H9 (cell line): Measurements from ENCODE around the gene SNN. TPM values are rescaled to one million over a fixed set of nuclear protein-coding genes. Genes with fewer than 3 reads are reported as not detected.

Source experiments
- DNase-seq: peaks from one replicate; pipeline ENCODE4 v3.0.0-alpha.2; 2017
- H2AFZ ChIP-seq: one replicate; pipeline ENCODE4 v1.6.1; 2013; ENCODE audit warnings: mild to moderate bottlenecking, low read length, control low read depth, moderate library complexity
- H2AK5ac ChIP-seq: 2 replicates; pipeline ENCODE4 v1.6.1; 2013; ENCODE audit warnings: low read length, control low read depth, mixed read lengths; ENCODE audit not compliant: insufficient read length
- H2BK120ac ChIP-seq: one replicate; pipeline ENCODE4 v1.6.1; 2013; ENCODE audit warnings: low read depth, mild to moderate bottlenecking, low read length, control low read depth, inconsistent platforms; ENCODE audit not compliant: poor library complexity, severe bottlenecking
- H2BK12ac ChIP-seq: 2 replicates; pipeline ENCODE4 v1.6.1; 2013; ENCODE audit warnings: low read length, control low read depth, mixed read lengths, low read depth; ENCODE audit not compliant: insufficient read length
- H2BK15ac ChIP-seq: 2 replicates; pipeline ENCODE4 v1.6.1; 2013; ENCODE audit warnings: low read depth, low read length, control low read depth
- H2BK20ac ChIP-seq: one replicate; pipeline ENCODE4 v1.6.1; 2013; ENCODE audit warnings: low read depth, mild to moderate bottlenecking, low read length, control low read depth, inconsistent platforms; ENCODE audit not compliant: poor library complexity, severe bottlenecking
- H2BK5ac ChIP-seq: 2 replicates; pipeline ENCODE4 v1.6.1; 2013; ENCODE audit warnings: low read length, control low read depth, mixed read lengths; ENCODE audit not compliant: insufficient read length
- H3K14ac ChIP-seq: 2 replicates; pipeline ENCODE4 v1.6.1; 2013; ENCODE audit warnings: low read length, control low read depth; ENCODE audit not compliant: insufficient read depth
- H3K18ac ChIP-seq: 2 replicates; pipeline ENCODE4 v1.6.1; 2013; ENCODE audit warnings: low read depth, mild to moderate bottlenecking, mixed read lengths, low read length, control low read depth; ENCODE audit not compliant: insufficient read length
- H3K23ac ChIP-seq: 2 replicates; pipeline ENCODE4 v1.6.1; 2013; ENCODE audit warnings: low read length, control low read depth, mixed read lengths, low read depth; ENCODE audit not compliant: insufficient read length
- H3K23me2 ChIP-seq: 2 replicates; pipeline ENCODE4 v1.6.1; 2013; ENCODE audit warnings: low read depth, mild to moderate bottlenecking, mixed read lengths, low read length, control low read depth; ENCODE audit not compliant: insufficient read length, poor library complexity, severe bottlenecking
- H3K27ac ChIP-seq: 2 replicates; pipeline ENCODE4 v1.5.1; 2013; ENCODE audit warnings: low read length, control low read depth, mixed read lengths, low read depth; ENCODE audit not compliant: insufficient read length
- H3K27me3 ChIP-seq: 2 replicates; pipeline ENCODE4 v1.6.1; 2013; ENCODE audit warnings: low read length, control low read depth, inconsistent platforms; ENCODE audit not compliant: insufficient read depth
- H3K4ac ChIP-seq: 2 replicates; pipeline ENCODE4 v1.6.1; 2013; ENCODE audit warnings: low read depth, mild to moderate bottlenecking, control low read depth, inconsistent platforms, low read length, moderate library complexity
- H3K4me1 ChIP-seq: 2 replicates; pipeline ENCODE4 v1.6.1; 2013; ENCODE audit warnings: low read length, control low read depth, inconsistent platforms; ENCODE audit not compliant: insufficient read depth
- H3K4me2 ChIP-seq: 2 replicates; pipeline ENCODE4 v1.6.1; 2013; ENCODE audit warnings: low read length, control low read depth, mixed read lengths; ENCODE audit not compliant: insufficient read length, insufficient read depth
- H3K56ac ChIP-seq: 2 replicates; pipeline ENCODE4 v1.6.1; 2013; ENCODE audit warnings: low read depth, mild to moderate bottlenecking, mixed read lengths, low read length, control low read depth; ENCODE audit not compliant: insufficient read length
- H3K79me1 ChIP-seq: 2 replicates; pipeline ENCODE4 v1.6.1; 2013; ENCODE audit warnings: low read depth, mild to moderate bottlenecking, moderate library complexity, low read length, control low read depth, inconsistent platforms; ENCODE audit not compliant: insufficient read depth, poor library complexity, severe bottlenecking
- H3K79me2 ChIP-seq: 2 replicates; pipeline ENCODE4 v1.6.1; 2013; ENCODE audit warnings: low read length, control low read depth, inconsistent platforms; ENCODE audit not compliant: insufficient read depth
- H3K9ac ChIP-seq: 2 replicates; pipeline ENCODE4 v1.6.1; 2013; ENCODE audit warnings: low read length, control low read depth, mixed read lengths; ENCODE audit not compliant: insufficient read length; ENCODE audit errors: extremely low read depth
- H3K9me3 ChIP-seq: one replicate; pipeline ENCODE4 v1.6.1; 2013; ENCODE audit warnings: low read depth, low read length, inconsistent platforms; ENCODE audit not compliant: control insufficient read depth
- H3T11ph ChIP-seq: one replicate; pipeline ENCODE4 v1.6.1; 2013; ENCODE audit warnings: mild to moderate bottlenecking, low read length, control low read depth, inconsistent platforms
- H4K20me1 ChIP-seq: one replicate; pipeline ENCODE4 v1.6.1; 2013; ENCODE audit not compliant: control insufficient read depth, insufficient read length, insufficient read depth
- H4K5ac ChIP-seq: 2 replicates; pipeline ENCODE4 v1.6.1; 2013; ENCODE audit warnings: low read depth, mild to moderate bottlenecking, mixed read lengths, low read length, control low read depth; ENCODE audit not compliant: insufficient read length
- H4K8ac ChIP-seq: replicated peaks from 2 replicates; pipeline ENCODE4 v1.6.1; 2013; ENCODE audit warnings: low read length, control low read depth, mixed read lengths, low read depth; ENCODE audit not compliant: insufficient read length
- H4K91ac ChIP-seq: 2 replicates; pipeline ENCODE4 v1.6.1; 2013; ENCODE audit warnings: low read depth, mild to moderate bottlenecking, moderate library complexity, mixed read lengths, low read length, control low read depth; ENCODE audit not compliant: insufficient read length
- H3K27ac Mint-ChIP-seq, 3 experiments: 2 replicates in 2 of 3; 3 replicates in 1 of 3; pipeline ENCODE4 v1.8.0; 2020 to 2021; ENCODE audit warnings: mixed read lengths in 3 of 3, mild to moderate bottlenecking in 1 of 3, moderate library complexity in 1 of 3
- H3K27me3 Mint-ChIP-seq: 2 replicates; pipeline ENCODE4 v1.8.0; 2021; ENCODE audit warnings: low read depth, mild to moderate bottlenecking, moderate library complexity, mixed read lengths
- H3K36me3 Mint-ChIP-seq, 3 experiments: 2 replicates in 2 of 3; 3 replicates in 1 of 3; pipeline ENCODE4 v1.8.0; 2020 to 2021; ENCODE audit warnings: low read depth in 3 of 3, mixed read lengths in 3 of 3; ENCODE audit not compliant: insufficient read depth in 1 of 3
- H3K4me1 Mint-ChIP-seq, 2 experiments: 2 replicates each; pipeline ENCODE4 v1.8.0; 2020; ENCODE audit warnings: mixed read lengths in 2 of 2
- H3K4me3 Mint-ChIP-seq, 2 experiments: 2 replicates in 1 of 2; 3 replicates in 1 of 2; pipeline ENCODE4 v1.8.0; 2020 to 2021; ENCODE audit warnings: mild to moderate bottlenecking in 2 of 2, mixed read lengths in 2 of 2, moderate library complexity in 1 of 2
- H3K9me3 Mint-ChIP-seq, 2 experiments: 2 replicates in 1 of 2; 3 replicates in 1 of 2; pipeline ENCODE4 v1.8.0; 2020; ENCODE audit warnings: mild to moderate bottlenecking in 2 of 2, mixed read lengths in 2 of 2, moderate library complexity in 1 of 2
- CTCF ChIP-seq: fragments of 200-600 bp; sonication (generic); conservative IDR thresholded peaks from 3 replicates; pipeline ENCODE4 v1.8.0; 2021; ENCODE audit warnings: antibody characterized with exemption, mild to moderate bottlenecking
- WGBS: extraction: QIAGEN DNeasy Blood & Tissue Kit; methylation state at CpG from one replicate; pipeline ENCODE4 v1.1.7; 2013; ENCODE audit warnings: missing lambda C conversion rate, low lambda C conversion rate, mixed read lengths; ENCODE audit not compliant: insufficient read length; ENCODE audit errors: extremely low coverage; 5-methylcytosine and 5-hydroxymethylcytosine counted together
- total RNA-seq: library from RNA; stranded (reverse); gene quantifications from 2 replicates; pipeline ENCODE4 v1.2.1, GENCODE V29; 2021

Gene SNN
- total RNA-seq, 1 experiment from 2014 or later = 44.2 TPM

- Histone ChIP-seq H3T11ph (no peak overlapping the region), H3K56ac (no peak overlapping the region), H4K5ac (no peak overlapping the region), H3K14ac (no peak overlapping the region), H4K20me1 (no peaks in the 10 kb centered on the region), H2AFZ (no peak overlapping the region), H3K23me2 (no peaks in the 10 kb centered on the region), H4K8ac (no peak overlapping the region), H3K4ac (no peak overlapping the region), H3K9ac (no peak overlapping the region), H3K27ac (no peak overlapping the region), H2BK5ac (no peak overlapping the region), H3K27me3 (no peaks in the 10 kb centered on the region), H3K4me1 (no peaks in the 10 kb centered on the region), H2BK15ac (no peak overlapping the region), H3K79me2 (no peaks in the 10 kb centered on the region), H3K9me3 (no peaks in the 10 kb centered on the region), H3K79me1 (no peaks in the 10 kb centered on the region), H2BK20ac (no peak overlapping the region), H3K23ac (no peak overlapping the region), H2AK5ac (no peak overlapping the region), H3K4me2 (no peak overlapping the region), H3K18ac (peak overlapping the region; percentile 23), H2BK12ac (no peak overlapping the region), H4K91ac (no peak overlapping the region), H2BK120ac (no peak overlapping the region)
- no peak for DNase-seq
- Mint-ChIP-seq H3K9me3 (no peaks in the 10 kb centered on the region; a peak in 1 of 5 replicates), H3K4me1 (peaks cover 16 to 24% of the 10 kb centered on the region in 2 experiments), H3K4me3 (no peak overlapping the region), H3K27me3 (no peaks in the 10 kb centered on the region), H3K36me3 (0 out of 7 replicates have a peak, but pooled peaks cover 0 to 4% (median 0%) of the 10 kb centered on the region in 3 experiments), H3K27ac (peak overlapping the region; percentile 34 to 68 (median 37); a peak in 5 of 7 replicates)
- no CpG with 5 or more reads among the region's 23 CpGs for WGBS
- TF ChIP-seq CTCF = no peak
Measured at GRCh38 chr16:11629071-11630030, 38.9 kb upstream of the SNN start.
